ENCODE results near the gene BLNK. TPM values are rescaled to one million over a fixed set of nuclear protein-coding genes. Genes with fewer than 3 reads are reported as not detected.

The BLNK gene
- total RNA-seq, 4 donors from 2014 or later = 28.2 to 50.5 (median 35.9) TPM

GRCh38 chr10:96225119-96225518 is 46.2 kb downstream of the BLNK start:
- 82 to 90% methylated on average over 6 of the region's 6 CpGs for WGBS, 2 donors
- intact Hi-C loops (cut with DNase I) = no loop called here

GRCh38 chr10:96222908-96223307 is 48.5 kb downstream of the BLNK start:
- DNase-seq = no peak
- intact Hi-C loops (cut with DNase I) = no loop called here
- no peaks in the 10 kb centered on the region for H3K4me1 ChIP-seq
- TF ChIP-seq CTCF (IDR thresholded peaks at IDR 0.05) = no peak
- TF ChIP-seq POLR2A (IDR thresholded peaks at IDR 0.05) = no peak
- no peaks in the 10 kb centered on the region for H3K9me3 ChIP-seq
- H3K27me3 ChIP-seq = peaks cover 0 to 4% (median 0%) of the 10 kb centered on the region in 4 donors
- 88 to 89% methylated on average over 10 of the region's 10 CpGs for WGBS, 2 donors
- no peak overlapping the region for H3K27ac ChIP-seq
- H3K36me3 ChIP-seq = peaks cover 0 to 100% (median 4%) of the 10 kb centered on the region in 3 donors
- no peak overlapping the region for H3K4me3 ChIP-seq

More at GRCh38 chr10:96225119-96225518, 46.2 kb downstream of the BLNK start:
- Histone ChIP-seq H3K9me3 (no peaks in the 10 kb centered on the region), H3K36me3 (peaks cover 0 to 96% (median 4%) of the 10 kb centered on the region in 3 donors), H3K27me3 (no peaks in the 10 kb centered on the region), H3K27ac (no peak overlapping the region), H3K4me1 (no peaks in the 10 kb centered on the region), H3K4me3 (no peak overlapping the region)
- no peak for TF ChIP-seq POLR2A (IDR thresholded peaks at IDR 0.05)
- no peak for TF ChIP-seq CTCF (IDR thresholded peaks at IDR 0.05)
- DNase-seq = no peak

GRCh38 chr10:96222441-96222840 is 48.9 kb downstream of the BLNK start:
- intact Hi-C loops (cut with DNase I) = no loop called here

GRCh38 chr10:96218826-96219225 is 52.5 kb downstream of the BLNK start:
- Histone ChIP-seq H3K4me1 (no peaks in the 10 kb centered on the region), H3K9me3 (no peaks in the 10 kb centered on the region), H3K27me3 (peaks cover 0 to 4% (median 0%) of the 10 kb centered on the region in 4 donors), H3K4me3 (no peak overlapping the region), H3K27ac (no peak overlapping the region), H3K36me3 (peaks cover 0 to 98% (median 0%) of the 10 kb centered on the region in 3 donors)
- DNase-seq = no peak
- WGBS, 2 donors = 67 to 85% methylated on average over 3 to 5 of the region's 5 CpGs
- intact Hi-C loops (cut with DNase I) = no loop called here
- TF ChIP-seq POLR2A (IDR thresholded peaks at IDR 0.05) = no peak
- no peak for TF ChIP-seq CTCF (IDR thresholded peaks at IDR 0.05)

More at GRCh38 chr10:96222441-96222840, 48.9 kb downstream of the BLNK start:
- Histone ChIP-seq H3K4me1 (no peaks in the 10 kb centered on the region), H3K9me3 (no peaks in the 10 kb centered on the region), H3K36me3 (peaks cover 0 to 98% (median 4%) of the 10 kb centered on the region in 3 donors), H3K4me3 (no peak overlapping the region), H3K27me3 (peaks cover 0 to 4% (median 0%) of the 10 kb centered on the region in 4 donors), H3K27ac (no peak overlapping the region)
- 59 to 86% methylated on average over 3 of the region's 3 CpGs for WGBS, 2 donors
- DNase-seq = no peak
- no peak for TF ChIP-seq CTCF (IDR thresholded peaks at IDR 0.05)
- no peak for TF ChIP-seq POLR2A (IDR thresholded peaks at IDR 0.05)

- H3K4me3 ChIP-seq = no peak overlapping the region
- TF ChIP-seq CTCF (IDR thresholded peaks at IDR 0.05) (no peak), POLR2A (IDR thresholded peaks at IDR 0.05) (no peak)
- H3K36me3 ChIP-seq = peaks cover 0 to 98% (median 0%) of the 10 kb centered on the region in 3 donors
- DNase-seq = no peak
- no peaks in the 10 kb centered on the region for H3K4me1 ChIP-seq
- peaks cover 0 to 4% (median 0%) of the 10 kb centered on the region in 4 donors for H3K27me3 ChIP-seq
- no peak overlapping the region for H3K27ac ChIP-seq
- 87% methylated on average over 4 of the region's 4 CpGs for WGBS, 2 donors
- intact Hi-C loops (cut with DNase I) = no loop called here
- no peaks in the 10 kb centered on the region for H3K9me3 ChIP-seq
Measured at GRCh38 chr10:96217711-96218110, 53.7 kb downstream of the BLNK start.

Measured in esophagus squamous epithelium (tissue), 5 donors.